Activated T-helper 9 cell treated with anti-CD3 and anti-CD28 coated beads, Interleukin-2, amount 50 U/mL, for 16 hours (primary cell): ENCODE results near the gene MFSD11.
"Not testable (repeated sequence)": the region's sequence is repeated elsewhere in the genome, so short reads cannot be mapped to it uniquely, and the experiment has no call there.

Experiments used
- DNase-seq: peaks from one replicate; pipeline ENCODE4 v3.0.0-alpha.2; 2020; ENCODE audit warnings: low read depth

MFSD11 gene

DNA sequence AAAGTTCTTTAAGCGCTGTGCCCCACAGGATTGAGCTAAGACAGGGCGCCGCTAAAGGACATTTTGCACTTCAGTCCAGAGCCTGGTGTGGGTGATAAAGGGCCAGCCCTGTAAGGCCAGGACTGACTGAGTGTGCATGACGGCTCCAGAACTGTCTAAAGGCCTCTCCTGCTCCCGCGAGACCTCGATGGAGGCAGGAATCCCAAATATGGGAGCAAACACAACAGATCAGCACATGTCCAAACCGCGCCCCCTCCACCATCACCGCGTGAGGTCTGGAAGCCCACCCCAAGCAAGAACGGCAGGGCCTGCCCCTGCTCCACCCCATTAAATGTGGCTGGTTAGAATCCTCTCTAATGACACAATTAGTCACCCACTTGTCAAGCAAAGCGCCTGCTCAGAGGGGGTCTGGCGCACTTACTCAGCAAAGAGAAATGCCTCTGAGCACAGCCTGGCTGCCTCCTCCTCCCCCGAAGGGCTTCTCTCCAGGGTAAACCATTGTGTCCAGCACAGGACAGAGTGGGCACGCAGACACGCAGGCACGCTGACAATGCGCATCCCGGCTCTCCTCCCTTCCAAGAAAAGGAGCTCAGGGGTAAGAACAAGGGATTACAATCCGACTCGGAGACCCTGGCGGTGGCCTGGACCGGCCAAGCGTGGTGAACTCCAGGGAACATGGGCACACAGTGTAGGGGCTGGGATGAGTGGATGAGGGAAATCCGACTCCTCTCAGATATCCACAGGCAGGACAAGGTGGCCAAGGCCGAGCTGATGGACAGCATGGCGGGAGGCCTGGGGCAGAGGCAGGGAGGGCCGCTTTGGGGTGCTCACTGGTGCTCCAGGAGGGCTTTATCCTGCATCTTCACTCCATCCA, 28.6 kb upstream of the MFSD11 start:
- DNase-seq, result no peak

DNA sequence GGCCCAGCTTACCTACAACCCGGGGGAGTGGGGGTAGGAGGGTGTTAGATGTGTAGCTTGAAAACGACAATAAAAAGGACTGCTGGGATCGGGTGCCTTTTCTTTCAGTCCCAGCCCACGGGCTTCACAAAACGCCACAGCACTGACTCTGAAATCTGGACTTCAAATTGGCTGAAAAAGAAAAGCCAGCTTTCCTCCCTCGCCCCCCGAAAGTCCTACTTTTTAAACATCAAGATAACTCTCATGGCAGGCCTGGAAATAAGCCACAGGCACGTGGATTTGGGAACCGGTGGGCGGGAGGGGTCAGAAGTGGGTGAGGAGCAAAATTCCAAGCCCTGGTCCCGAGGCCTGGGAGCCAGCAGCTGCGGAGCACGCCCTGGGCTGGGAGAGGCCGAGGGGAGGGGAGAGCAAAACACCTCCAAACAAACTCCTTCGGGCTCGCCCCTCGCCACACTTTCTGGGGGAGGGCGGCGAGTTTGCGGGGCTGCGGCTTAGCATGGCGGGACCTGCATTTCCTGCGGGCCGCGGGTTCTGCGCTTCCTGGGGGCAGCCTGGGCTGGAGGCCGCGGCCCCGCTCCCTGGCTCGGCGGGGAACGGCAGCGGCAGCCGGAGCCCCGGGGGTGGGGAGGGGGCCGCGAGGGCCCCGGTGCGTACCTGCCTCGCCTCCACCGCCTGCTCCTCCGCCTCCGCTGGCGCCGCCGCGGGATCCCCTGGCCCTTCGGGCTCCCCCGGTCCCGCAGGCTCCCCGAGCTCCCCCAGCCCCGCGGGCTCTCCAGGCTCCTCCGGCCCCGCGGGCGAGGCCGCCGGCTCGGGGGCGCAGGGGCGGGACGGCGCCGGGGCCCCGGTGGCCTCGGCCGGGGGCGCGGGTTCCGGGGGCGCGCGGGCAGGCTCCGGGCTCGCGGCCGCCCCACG, 27.7 kb upstream of the MFSD11 start:
- not testable (repeated sequence) for DNase-seq

DNA sequence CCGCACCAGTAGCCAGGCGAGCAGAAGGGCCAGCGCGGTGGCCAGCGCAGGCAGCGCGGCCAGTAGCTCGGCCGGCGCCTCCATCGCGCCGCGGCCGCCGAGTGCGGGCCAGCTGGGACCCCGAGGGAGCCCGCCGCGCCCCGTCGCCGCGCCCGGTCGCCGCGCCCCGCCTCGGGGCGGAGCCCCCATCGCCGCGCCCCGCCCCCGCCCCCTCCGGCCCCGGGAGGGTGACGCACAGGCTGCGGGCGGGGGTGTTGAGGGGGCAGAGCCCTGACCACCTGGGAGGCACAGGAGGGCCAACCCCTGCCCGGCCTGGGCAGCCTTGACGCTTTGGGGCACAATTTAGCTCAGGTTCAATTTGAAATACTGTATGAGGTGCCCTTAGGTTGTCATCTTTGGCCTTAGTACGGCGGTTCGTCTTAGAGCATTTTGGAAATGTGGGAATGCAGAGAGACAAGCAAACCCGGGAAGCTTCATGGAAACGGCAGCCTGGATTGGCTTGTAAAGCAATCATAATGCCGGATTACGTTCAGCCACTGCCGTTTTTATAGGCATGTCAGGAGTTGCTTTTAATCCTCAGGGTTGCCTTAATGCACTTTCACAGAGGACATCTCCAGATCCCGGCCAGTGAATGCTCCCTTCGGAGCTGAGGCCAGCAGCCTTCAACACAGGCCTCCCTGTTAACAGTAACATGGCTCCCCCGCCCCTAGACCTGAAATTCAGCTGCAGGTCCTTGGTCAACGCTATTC, 26.9 kb upstream of the MFSD11 start, which contains the start of gene MXRA7:
Gene MXRA7, minus strand, starts transcription at position 103 of the 749 bp plus-strand sequence. Its CDS starts 19 bp downstream, at position 84.
- DNase-seq, result peak; percentile 57

DNA sequence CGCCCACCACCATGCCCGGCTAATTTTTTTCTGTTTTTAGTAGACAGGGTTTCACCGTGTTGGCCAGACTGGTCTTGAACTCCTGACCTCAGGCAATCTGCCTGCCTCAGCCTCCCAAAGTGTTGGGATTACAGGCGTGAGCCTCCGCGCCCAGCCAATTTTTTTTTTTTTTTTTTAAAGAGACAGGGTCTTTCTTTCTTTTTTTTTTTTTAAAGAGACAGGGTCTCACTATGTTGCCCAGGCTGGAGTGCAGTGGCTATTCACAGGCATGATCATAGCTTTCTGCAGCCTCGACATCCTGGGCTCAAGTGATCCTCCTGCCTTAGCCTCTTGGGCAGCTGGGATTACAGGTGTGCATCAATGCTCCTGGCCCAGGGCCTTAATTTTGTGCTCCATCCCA, 25.6 kb upstream of the MFSD11 start:
- not testable (repeated sequence) for DNase-seq

DNA sequence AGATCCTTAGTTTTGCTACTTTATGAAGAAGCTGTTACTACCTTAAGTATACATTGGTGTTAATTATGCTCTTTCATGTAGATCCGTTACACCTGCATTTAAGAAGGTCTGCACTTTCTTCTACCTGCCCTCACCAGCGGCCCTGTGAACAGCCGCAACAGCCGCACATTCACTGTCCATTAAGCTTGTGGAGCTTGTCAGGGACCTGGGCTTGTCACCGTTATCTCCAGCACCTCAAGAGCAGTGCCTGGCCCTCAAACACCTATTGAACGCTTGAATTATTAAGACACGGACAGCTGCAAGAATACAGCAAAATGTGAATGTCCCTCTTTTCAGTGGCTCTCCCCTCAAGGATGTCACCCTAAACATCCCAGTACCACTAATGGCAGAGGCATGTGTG, 24.2 kb upstream of the MFSD11 start:
- no peak for DNase-seq

DNA sequence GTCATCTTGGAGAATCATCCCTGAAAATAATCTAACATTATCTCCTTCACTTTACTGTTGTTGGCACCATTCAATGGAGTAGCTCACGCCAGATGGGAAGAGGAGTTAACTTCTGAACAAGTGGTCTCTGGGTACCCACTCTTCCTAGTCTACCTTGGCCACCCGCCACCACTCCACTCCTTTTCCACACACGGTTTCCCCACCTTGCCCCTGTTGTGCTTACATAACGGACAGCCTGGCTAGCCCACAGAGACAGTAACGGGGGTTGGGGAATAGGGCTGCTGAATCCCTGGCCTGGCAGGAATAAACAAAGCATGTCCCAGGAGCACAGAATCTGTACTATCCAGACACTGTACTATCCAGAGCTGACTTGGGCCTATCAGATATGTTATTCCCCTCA, 23.6 kb upstream of the MFSD11 start:
- DNase-seq, result no peak

DNA sequence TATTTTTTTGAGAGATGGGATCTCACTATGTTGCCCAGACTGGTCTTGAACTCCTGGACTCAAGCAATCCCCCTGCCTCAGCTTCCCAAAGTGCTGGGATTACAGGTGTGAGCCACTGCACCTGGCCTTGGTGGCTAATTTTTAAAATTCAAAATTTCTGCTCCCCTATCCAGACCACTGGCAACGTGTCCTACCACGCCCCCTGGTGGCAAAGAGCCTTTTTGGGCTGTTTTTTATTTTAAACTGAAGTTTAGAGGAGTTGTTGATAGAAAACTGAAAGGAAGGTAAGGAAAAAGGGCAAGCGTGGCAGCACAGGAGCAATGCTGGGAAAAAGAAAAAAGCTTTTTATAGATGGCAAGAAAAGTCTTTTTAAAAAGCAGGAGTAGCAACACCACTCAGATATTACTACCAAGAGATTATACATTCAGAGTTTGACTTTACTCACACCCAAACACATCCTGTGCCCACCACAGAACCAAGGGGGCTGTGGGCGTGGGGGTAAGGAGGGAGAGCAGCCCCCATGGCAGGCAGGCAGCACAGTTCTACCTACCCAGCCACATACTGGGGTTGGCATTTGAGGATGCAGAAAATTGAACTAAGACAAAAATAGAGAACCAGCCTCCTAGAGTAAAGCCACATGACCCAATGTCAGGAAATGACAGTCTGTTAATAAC, 23.0 kb upstream of the MFSD11 start:
- peak; percentile 60 for DNase-seq

DNA sequence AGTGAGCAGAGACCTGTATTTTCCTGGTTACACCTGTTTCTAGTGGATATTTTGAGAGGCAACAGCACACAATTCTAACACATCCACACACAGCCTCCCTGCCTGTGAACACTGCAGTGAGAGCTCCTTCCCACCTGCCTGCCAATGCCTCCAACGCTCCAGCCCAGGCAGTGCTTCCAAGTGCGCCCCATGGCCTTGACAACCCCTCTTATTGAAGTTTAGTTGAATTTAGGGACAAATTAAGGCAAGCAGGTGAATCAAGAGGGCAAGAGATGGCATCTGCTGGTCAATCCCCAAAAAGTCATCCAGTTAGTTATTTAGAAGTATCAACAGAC, 22.5 kb upstream of the MFSD11 start:
- no peak for DNase-seq

DNA sequence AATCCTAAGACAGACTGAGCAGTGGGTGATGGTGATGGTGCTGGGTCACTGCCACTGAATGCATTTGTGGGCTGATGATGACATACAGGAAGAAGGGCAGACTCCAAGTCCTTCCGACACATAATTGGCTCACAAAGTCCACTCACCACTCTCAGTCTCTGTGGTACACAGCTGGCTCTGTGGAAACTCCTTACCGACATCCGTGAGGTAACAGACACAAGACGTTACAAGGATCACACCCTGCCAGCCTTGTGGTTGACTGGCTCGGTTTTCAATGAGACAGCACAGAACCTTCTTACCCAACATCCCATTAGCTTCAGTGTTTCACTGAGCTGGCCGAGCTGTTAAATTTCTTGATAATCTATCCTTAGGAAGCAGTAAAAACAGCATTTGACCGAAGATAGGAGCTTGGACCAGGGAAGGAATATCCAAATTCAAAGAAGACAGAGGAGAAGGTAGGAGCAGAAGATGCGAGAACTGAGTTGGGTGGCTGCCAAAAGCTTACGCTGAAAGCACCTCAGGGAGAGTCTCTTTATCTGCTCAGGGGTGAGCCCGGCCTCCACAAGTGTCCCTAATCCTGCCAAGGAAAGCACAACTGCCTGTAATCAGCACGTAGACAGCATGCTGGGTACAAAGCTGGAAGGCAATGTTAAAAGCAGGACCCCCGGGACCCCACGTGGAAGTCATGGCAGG, 21.6 kb upstream of the MFSD11 start:
- DNase-seq, result peak; percentile 34

DNA sequence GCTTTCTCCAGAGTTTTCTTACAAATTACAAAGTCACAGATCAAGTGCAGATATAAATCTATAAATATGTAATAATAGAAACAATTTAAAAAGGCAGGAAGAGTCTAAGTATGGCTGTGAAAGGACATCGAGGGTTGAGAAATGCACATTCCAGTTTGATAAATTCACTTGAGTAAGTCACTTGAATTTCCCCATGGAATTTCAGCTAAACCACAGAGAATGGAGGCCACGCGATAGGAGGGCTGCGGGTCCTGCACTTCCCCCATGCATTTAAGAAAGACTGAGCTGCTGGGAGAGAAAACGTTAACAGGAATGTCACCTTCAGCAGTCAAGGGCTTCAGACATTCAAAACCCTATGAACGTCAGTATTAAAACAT, 21.1 kb upstream of the MFSD11 start:
- DNase-seq, result no peak

DNA sequence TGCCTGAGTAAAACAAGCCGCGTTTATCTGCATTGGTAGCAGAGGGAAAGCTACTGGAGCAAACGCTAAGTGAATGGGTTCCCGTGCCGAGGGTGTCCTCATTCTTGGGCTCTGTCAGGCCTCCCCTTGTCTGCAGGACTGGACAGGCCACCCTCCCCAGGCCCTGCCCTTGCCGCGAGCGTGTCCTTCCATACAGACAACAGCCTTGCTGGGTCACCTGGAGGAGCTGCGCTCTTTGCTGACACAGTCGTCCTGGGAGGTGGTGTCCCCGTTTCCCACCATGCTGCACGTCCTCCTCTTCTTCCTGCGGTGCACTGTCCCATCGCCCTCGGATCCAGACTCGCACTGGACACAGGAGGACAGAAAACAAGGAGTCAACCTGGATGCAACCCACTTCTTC, 19.4 kb upstream of the MFSD11 start:
- DNase-seq, result no peak

DNA sequence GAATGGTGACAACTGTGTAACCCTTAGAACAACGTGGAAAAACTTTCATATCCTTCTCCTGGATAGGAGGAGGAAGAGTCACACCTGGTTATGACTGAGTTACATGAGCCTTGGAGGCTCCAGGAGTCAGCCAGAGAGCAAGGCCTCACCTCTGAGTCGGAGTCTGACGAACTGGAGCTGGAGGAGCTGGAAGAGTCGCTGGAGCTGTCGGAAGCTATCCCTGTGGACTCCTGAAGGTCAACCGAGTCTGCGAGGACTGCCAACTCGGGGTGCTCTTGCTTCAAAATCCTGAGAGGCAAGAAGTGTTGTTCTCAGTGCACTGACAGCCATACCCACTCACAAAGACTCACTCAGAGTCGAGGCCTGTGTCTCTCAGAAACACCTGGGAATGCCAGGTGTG, 17.7 kb upstream of the MFSD11 start:
- no peak for DNase-seq

DNA sequence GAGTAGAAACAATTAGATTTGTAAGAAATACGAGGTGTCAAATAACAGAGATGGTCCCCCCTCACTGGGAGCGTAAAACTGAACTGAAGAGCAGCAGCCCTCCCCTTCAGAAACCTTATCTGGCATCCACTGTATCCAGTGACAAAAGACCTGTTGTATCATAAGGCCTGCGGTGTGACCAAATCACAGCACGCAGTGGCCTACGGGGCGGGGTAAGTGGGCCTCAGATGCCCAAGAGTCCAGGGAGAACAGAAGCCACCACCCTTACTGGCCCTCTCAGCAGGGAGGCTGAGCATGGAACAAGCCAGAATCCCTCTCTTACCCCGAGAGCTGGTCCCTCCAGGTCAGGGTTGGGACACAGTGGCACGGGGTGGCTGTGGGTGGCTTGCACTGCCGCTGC, 17.0 kb upstream of the MFSD11 start:
- DNase-seq, result no peak

DNA sequence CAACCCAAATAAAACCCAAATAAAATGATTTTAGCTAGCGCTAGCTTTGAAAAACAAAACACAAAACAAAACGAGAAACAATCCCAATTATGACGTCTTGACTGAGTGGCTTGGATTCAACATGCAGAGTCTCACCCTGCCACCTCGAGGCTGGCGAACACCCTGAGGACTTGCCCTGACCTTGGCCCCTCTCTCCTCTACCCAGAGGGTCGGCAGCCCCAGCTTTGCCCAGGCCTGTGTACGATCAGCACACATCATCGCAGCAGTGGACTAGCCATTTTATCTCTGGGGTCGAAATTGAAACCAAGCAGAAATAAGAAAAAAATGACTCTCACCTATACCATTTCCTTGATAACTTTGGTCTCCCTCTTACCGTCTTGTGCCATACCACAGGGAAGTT, 16.5 kb upstream of the MFSD11 start:
- DNase-seq, result no peak

DNA sequence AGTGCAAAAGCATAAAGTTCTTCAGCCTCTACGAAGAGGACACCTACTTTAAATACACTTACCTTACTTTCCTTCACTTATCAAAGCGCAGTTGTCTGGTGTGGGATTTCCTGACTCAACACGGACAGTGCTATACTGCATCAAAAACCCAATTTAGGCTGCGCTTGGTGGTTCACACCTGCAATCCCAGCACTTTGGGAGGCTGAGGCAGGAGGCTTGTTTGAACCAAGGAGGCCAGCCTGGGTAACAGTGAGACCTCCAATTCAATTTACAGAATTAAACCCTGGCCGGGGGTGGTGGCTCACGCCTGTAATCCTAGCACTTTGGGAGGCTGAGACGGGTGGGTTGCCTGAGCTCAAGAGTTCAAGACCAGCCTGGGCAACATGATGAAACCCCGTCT, 15.6 kb upstream of the MFSD11 start:
- DNase-seq, result no peak

DNA sequence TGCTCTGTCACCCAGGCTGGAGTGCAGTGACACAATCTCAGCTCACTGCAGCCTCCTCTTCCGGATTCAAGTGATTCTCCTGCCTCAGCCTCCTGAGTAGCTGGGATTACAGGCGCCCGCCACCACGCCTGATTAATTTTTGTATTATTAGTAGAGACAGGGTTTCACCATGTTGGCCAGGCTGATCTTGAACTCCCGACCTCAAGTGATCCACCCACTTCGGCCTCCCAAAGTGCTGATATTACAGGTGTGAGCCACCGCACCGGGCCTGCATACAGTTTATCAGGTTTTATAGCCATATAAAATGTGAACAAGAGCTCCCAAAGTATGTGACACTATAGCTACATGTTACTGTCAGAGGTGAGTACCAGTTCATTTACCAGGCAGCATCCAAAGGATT, 14.9 kb upstream of the MFSD11 start:
- not testable (repeated sequence) for DNase-seq

DNA sequence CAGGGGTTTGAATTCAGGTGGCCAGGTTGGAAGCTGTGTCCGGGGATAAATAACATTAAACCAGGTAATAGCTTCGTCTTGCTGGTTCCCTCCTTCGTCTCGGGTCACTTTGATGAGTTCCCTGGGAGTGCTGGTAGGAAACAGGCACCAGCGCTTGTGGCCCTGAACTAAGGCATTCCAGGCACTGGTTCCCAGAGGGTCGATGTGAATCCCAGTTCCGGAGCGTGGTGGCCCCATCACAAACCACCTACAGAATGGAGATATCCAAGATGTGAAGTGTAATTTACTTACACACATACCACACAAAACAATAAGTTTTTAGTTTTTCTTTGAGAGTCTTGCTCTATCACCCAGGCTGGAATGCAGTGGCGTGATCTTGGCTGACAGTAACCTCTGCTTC, 14.1 kb upstream of the MFSD11 start:
- no peak for DNase-seq

DNA sequence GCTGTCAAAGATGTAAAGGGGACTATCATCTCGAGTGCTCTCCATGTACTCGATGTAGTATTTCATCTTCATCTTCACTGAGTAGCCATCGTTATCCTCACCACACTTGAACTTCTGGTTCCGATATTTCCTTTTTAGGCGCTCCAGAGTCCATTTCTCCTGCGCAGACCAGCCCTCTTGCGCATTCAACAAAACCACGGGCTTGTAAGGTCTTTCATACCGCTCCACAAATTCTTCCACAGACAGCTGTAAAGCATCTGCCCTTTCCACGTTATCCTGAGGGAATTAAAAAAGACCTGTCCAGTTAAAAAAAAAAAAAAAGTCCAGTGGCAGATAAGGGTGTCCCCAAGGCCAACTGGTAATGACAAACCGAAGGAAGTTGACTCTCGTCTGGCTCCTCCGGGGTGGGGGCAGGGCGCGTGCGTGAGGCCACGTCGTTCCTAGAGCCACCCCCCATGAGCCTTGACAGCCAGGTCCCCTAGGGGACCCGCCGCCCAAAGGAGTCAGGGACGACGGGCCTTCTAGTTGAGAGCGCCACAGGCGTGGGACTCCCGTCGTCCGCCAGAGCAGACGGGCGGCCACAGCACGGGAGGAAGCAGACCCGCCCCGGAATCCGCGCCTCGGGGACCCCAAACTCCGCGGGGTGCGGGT, 12.2 kb upstream of the MFSD11 start:
- peak; percentile 67 for DNase-seq

DNA sequence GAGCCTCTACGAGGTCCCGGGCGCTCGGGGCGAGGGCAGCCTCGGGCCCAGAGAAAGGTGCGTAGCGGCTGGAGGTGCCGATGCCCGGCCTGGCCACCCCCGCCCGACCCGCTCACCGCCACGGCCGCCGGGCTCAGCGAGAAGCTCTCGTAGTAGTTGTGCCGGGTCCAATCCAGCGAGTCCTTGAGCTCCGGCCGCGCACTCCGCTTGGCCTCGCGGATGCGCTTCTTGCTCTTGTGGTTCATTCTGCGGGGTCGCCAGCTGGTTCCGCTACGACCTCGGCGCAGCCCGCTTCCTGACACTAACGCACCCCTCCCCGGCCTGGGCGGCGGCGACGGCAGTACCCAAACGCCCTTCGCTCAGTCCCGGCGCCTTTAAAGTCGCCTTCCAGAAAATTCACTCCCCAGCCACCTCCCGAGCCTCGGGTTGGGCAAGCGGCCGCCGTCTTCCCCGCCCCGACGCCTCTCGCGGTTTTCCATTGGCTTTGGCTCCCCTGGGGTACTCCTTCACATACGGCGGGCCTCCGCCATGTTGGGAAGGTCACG, 11.6 kb upstream of the MFSD11 start, which contains the start of gene JMJD6:
Gene JMJD6, minus strand, starts transcription at position 376 of the 545 bp plus-strand sequence. Its CDS starts 131 bp downstream, at position 245.
- DNase-seq, result peak; percentile 93
